Neural progenitor cell (in vitro differentiated cells): ENCODE measurements around the gene MRM1.

Source experiments
- EZH2 ChIP-seq: fragments of 200-600 bp; sonication (generic); IDR thresholded peaks from 2 replicates; pipeline ENCODE4 v1.6.1; 2017; ENCODE audit warnings: antibody characterized with exemption, mild to moderate bottlenecking, moderate library complexity
- EZH2phosphoT487 ChIP-seq: fragments of 200-600 bp; sonication (generic); IDR thresholded peaks from 2 replicates; pipeline ENCODE4 v1.6.1; 2017; ENCODE audit warnings: antibody characterized with exemption
- TF ChIP-seq, protein P1 (sequence below): fragments of 200-600 bp; sonication (generic); IDR thresholded peaks from 2 replicates; pipeline ENCODE4 v1.5.1; 2017; ENCODE audit warnings: antibody characterized with exemption, mild to moderate bottlenecking

DNA sequence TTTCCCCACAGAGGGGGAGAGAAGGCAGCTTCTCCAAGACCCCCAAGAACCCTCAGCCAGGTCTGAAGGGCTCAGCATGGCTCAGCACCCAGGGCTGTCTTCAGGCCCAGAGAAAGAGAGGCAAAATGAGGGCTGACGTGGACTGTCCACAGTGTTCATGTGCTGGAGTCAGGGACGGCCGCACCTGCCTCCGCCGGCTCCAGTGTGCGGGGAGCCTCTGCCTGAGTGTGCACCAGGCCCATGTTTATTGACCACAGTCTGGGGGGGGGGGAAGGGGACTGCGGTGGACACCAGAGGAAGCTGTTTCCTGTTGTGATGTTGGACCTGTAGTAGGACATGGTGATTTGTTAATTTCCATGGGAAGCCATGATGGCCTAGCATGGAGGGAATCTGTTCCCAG, 6.9 kb downstream of the MRM1 start:
- TF ChIP-seq, protein P1, sequence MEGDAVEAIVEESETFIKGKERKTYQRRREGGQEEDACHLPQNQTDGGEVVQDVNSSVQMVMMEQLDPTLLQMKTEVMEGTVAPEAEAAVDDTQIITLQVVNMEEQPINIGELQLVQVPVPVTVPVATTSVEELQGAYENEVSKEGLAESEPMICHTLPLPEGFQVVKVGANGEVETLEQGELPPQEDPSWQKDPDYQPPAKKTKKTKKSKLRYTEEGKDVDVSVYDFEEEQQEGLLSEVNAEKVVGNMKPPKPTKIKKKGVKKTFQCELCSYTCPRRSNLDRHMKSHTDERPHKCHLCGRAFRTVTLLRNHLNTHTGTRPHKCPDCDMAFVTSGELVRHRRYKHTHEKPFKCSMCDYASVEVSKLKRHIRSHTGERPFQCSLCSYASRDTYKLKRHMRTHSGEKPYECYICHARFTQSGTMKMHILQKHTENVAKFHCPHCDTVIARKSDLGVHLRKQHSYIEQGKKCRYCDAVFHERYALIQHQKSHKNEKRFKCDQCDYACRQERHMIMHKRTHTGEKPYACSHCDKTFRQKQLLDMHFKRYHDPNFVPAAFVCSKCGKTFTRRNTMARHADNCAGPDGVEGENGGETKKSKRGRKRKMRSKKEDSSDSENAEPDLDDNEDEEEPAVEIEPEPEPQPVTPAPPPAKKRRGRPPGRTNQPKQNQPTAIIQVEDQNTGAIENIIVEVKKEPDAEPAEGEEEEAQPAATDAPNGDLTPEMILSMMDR = no peak
- TF ChIP-seq EZH2 (no peak), EZH2phosphoT487 (no peak)
